ENCODE measurements around the gene HOATZ.

HOATZ gene

GRCh38 chr11:111538407-111539114 is 24.0 kb downstream of the HOATZ start:
- no peak overlapping the region for H3K4me2 ChIP-seq (ENCODE audit: low read length)
- H2AFZ ChIP-seq (ENCODE audit: low read depth, low read length): no peak overlapping the region
- no peaks in the 10 kb centered on the region for H3K9me3 ChIP-seq (ENCODE audit: insufficient read depth, low read length)
- H4K20me1 ChIP-seq (ENCODE audit: insufficient read depth, low read length): no peaks in the 10 kb centered on the region
- H3K27ac ChIP-seq (ENCODE audit: low read length): no peak overlapping the region
- no peak overlapping the region for H3K4me3 ChIP-seq (ENCODE audit: low read length)
- H3K27me3 ChIP-seq (ENCODE audit: low read depth, low read length): no peaks in the 10 kb centered on the region
- H3K9ac ChIP-seq (ENCODE audit: low read length): no peak overlapping the region
- TF ChIP-seq, protein P1, sequence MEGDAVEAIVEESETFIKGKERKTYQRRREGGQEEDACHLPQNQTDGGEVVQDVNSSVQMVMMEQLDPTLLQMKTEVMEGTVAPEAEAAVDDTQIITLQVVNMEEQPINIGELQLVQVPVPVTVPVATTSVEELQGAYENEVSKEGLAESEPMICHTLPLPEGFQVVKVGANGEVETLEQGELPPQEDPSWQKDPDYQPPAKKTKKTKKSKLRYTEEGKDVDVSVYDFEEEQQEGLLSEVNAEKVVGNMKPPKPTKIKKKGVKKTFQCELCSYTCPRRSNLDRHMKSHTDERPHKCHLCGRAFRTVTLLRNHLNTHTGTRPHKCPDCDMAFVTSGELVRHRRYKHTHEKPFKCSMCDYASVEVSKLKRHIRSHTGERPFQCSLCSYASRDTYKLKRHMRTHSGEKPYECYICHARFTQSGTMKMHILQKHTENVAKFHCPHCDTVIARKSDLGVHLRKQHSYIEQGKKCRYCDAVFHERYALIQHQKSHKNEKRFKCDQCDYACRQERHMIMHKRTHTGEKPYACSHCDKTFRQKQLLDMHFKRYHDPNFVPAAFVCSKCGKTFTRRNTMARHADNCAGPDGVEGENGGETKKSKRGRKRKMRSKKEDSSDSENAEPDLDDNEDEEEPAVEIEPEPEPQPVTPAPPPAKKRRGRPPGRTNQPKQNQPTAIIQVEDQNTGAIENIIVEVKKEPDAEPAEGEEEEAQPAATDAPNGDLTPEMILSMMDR (IDR thresholded peaks at IDR 0.05; ENCODE audit: low read depth, low read length): no peak
- no peak for TF ChIP-seq EZH2phosphoT487 (IDR thresholded peaks at IDR 0.05; ENCODE audit: low read depth)
- H3K36me3 ChIP-seq (replicated peaks; ENCODE audit: low read depth, low read length): no peaks in the 10 kb centered on the region
- H3K4me1 ChIP-seq (ENCODE audit: low read length): no peaks in the 10 kb centered on the region
- no peaks in the 10 kb centered on the region for H3K79me2 ChIP-seq (ENCODE audit: low read length)

GRCh38 chr11:111539426-111540113 is 25.0 kb downstream of the HOATZ start:
- H3K9ac ChIP-seq (ENCODE audit: low read length): no peak overlapping the region
- H2AFZ ChIP-seq (ENCODE audit: low read depth, low read length): no peak overlapping the region
- H3K4me3 ChIP-seq (ENCODE audit: low read length): no peak overlapping the region
- H3K4me1 ChIP-seq (ENCODE audit: low read length): no peaks in the 10 kb centered on the region
- no peak overlapping the region for H3K27ac ChIP-seq (ENCODE audit: low read length)
- H3K79me2 ChIP-seq (ENCODE audit: low read length): no peaks in the 10 kb centered on the region
- no peaks in the 10 kb centered on the region for H4K20me1 ChIP-seq (ENCODE audit: insufficient read depth, low read length)
- H3K4me2 ChIP-seq (ENCODE audit: low read length): no peak overlapping the region
- H3K36me3 ChIP-seq (replicated peaks; ENCODE audit: low read depth, low read length): no peaks in the 10 kb centered on the region
- no peaks in the 10 kb centered on the region for H3K27me3 ChIP-seq (ENCODE audit: low read depth, low read length)
- no peak for TF ChIP-seq EZH2phosphoT487 (IDR thresholded peaks at IDR 0.05; ENCODE audit: low read depth)
- TF ChIP-seq, protein P1 (IDR thresholded peaks at IDR 0.05; ENCODE audit: low read depth, low read length): no peak
- H3K9me3 ChIP-seq (ENCODE audit: insufficient read depth, low read length): no peaks in the 10 kb centered on the region

DNA sequence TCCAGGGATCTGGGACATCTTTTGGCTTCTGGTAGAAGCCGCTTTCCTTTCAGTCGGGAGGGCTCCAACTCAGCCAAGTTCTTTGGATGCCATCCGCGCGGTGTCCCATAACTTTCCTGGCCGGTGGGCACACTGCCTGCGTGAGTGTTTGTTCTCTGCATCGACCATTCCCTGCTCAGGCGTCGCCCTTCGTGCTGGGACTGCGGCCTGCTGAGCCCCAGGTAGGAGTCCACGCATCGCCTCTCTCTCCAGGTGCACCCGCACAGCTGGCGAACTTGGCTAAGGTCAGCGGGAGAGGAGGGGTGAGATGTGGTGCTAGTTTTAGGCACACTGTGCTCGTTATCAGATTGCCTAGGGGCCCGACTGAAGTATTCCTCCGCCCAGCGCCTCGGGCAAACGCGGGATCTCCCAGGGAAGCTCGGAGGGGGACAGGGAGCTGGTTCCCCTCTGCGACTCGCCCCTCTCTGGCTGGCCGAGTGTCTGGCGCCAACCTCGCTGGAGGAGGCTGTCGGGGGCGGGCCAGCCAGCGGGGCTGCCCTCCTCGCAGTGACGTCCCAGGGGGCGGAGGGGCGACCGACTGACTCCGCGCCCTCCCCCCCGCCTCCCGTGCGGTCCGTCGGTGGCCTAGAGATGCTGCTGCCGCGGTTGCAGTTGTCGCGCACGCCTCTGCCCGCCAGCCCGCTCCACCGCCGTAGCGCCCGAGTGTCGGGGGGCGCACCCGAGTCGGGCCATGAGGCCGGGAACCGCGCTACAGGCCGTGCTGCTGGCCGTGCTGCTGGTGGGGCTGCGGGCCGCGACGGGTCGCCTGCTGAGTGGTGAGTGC is 25.7 kb downstream of the HOATZ start, which contains the start of gene LAYN:
Gene LAYN, plus strand, starts transcription at position 607 of the 823 bp plus-strand sequence. Its CDS starts 124 bp downstream, at position 731.
- Histone ChIP-seq H2AFZ (ENCODE audit: low read depth, low read length) (no peak within 1 kb of the TSS), H3K36me3 (replicated peaks; ENCODE audit: low read depth, low read length) (no peaks in the 10 kb centered on the region), H3K27ac (ENCODE audit: low read length) (no peak within 1 kb of the TSS), H3K4me3 (ENCODE audit: low read length) (no peak within 1 kb of the TSS), H3K9ac (ENCODE audit: low read length) (no peak within 1 kb of the TSS), H3K79me2 (ENCODE audit: low read length) (no peaks in the 10 kb centered on the region), H3K4me1 (ENCODE audit: low read length) (no peaks in the 10 kb centered on the region), H4K20me1 (ENCODE audit: insufficient read depth, low read length) (no peaks in the 10 kb centered on the region), H3K4me2 (ENCODE audit: low read length) (no peak within 1 kb of the TSS), H3K27me3 (ENCODE audit: low read depth, low read length) (no peaks in the 10 kb centered on the region), H3K9me3 (ENCODE audit: insufficient read depth, low read length) (no peaks in the 10 kb centered on the region)
- TF ChIP-seq, protein P1 (IDR thresholded peaks at IDR 0.05; ENCODE audit: low read depth, low read length): no peak
- TF ChIP-seq EZH2phosphoT487 (IDR thresholded peaks at IDR 0.05; ENCODE audit: low read depth): no peak

GRCh38 chr11:111540937-111541253 is 26.3 kb downstream of the HOATZ start:
- TF ChIP-seq, protein P1 (IDR thresholded peaks at IDR 0.05; ENCODE audit: low read depth, low read length): no peak
- TF ChIP-seq EZH2phosphoT487 (IDR thresholded peaks at IDR 0.05; ENCODE audit: low read depth): no peak
- Histone ChIP-seq H3K79me2 (ENCODE audit: low read length) (no peaks in the 10 kb centered on the region), H3K27me3 (ENCODE audit: low read depth, low read length) (no peaks in the 10 kb centered on the region), H3K9ac (ENCODE audit: low read length) (no peak overlapping the region), H3K4me1 (ENCODE audit: low read length) (no peaks in the 10 kb centered on the region), H2AFZ (ENCODE audit: low read depth, low read length) (no peak overlapping the region), H3K4me2 (ENCODE audit: low read length) (no peak overlapping the region), H3K27ac (ENCODE audit: low read length) (no peak overlapping the region), H4K20me1 (ENCODE audit: insufficient read depth, low read length) (no peaks in the 10 kb centered on the region), H3K36me3 (replicated peaks; ENCODE audit: low read depth, low read length) (no peaks in the 10 kb centered on the region), H3K9me3 (ENCODE audit: insufficient read depth, low read length) (no peaks in the 10 kb centered on the region), H3K4me3 (ENCODE audit: low read length) (no peak overlapping the region)
